HG02588 (cell line): ENCODE data around the gene TRERF1.

ENCODE experiments used
- ATAC-seq: cut with Tn5 transposase; IDR thresholded peaks from one replicate; pipeline ENCODE4 v1.9.1; 2021; ENCODE audit warnings: mild to moderate bottlenecking, moderate library complexity; ENCODE audit not compliant: unreplicated experiment

TRERF1 gene

DNA sequence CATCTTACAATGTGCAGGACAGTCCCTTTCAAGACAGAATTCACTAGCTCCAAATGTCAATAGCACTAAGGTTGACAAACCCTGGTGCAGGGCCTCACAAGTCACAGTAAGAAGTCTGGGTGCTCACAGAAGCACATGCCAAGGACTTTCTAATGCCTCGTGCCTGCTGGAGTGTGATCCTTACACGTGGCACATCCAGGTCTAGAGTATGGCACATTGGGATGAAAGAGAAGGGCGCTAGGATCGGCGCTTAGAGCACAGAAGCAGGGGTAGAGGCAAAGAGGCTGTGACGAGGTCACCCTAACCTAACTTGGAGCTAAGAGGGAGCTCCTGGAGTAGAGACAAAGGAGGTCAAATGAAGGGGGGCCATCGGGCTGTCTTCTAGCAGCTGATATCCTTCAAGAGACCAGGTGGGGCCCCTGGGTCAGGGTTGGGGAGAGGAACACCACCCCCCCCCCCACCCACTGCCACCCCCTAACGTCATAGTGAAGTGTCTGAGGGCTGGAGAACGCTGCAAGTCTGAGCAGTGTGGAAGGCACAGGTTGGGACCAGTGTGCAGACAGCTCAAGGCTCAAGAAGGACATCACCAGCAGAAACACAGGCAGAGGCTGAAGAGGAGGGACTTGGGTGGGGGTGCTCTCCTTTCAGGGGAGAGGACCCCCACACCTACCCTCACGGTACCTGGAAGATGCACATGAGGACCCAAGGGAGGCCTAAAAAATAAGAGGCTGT is 136.3 kb downstream of the TRERF1 start:
- ATAC-seq = no peak

DNA sequence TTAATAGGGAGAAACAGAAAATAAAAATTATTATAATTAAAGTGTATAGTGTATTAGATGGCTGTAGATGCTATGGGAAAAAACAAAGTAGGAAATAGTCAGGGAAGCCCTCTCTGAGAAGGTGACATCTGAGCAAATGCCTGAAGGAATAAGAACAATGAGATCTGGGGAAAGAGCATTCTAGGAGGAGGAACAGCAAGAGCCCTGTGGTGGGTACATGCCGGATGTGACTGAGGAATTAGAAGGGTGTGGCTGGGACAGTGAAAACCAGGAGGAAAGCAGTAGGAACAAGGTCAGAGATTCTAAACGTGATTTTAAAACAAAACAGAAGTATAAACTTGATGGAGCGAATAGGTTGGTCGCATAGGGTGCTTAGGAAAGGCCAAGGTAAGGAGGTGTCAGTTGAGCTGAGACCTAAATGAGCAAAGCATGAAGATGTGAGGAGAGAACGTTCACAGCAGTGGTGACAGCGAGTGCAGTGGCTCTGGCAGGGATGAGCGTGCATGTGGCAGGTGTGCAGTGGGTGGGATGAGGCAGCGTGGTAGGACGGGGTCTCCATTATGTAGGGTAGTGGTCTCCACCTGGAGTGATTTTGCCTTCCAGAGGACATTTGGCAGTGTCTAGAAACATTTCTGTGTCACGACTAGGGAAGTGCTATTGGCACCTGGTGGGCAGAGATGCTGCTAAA is 137.0 kb downstream of the TRERF1 start:
- no peak for ATAC-seq

- ATAC-seq = no peak
Measured at GRCh38 chr6:42313941-42314570, 137.7 kb downstream of the TRERF1 start.

GRCh38 chr6:42313038-42313437 is 138.7 kb downstream of the TRERF1 start:
- ATAC-seq = no peak

- ATAC-seq = no peak
Measured at GRCh38 chr6:42307141-42307470, 144.6 kb downstream of the TRERF1 start.

DNA sequence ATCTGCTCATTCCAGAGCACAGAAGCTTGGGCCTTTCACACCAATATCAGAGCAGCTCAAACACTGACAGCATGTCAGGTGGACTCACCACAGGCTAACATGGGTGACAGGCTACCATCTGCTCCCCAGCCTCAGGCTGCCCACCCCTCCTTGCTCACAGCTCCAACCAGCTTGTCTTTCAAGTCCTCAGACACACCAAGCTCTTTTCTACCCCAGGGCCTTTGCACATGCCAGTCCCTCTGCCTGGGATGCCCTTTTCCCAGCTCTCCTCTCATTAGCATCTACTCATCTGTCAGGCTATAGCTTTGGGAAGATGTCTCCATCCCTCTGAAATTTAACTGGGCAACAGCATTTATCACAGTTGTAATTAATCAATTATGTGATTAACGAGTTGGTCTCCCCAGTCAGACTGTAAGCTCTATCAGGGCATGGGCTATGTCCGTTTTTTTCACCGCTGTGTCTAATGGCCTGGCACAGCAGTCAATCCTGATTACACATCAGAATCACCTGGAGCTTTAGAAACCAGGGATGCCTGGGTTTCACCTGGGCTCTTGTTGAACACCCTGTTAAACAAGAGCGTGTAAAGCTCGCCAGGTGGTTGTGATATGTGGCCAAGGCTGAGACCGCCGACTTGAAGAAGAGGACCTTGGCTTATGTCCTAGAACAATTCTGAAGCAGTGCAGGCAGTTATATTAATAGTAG is 145.1 kb downstream of the TRERF1 start:
- no peak for ATAC-seq

GRCh38 chr6:42304053-42304712 is 147.5 kb downstream of the TRERF1 start:
- ATAC-seq = no peak

DNA sequence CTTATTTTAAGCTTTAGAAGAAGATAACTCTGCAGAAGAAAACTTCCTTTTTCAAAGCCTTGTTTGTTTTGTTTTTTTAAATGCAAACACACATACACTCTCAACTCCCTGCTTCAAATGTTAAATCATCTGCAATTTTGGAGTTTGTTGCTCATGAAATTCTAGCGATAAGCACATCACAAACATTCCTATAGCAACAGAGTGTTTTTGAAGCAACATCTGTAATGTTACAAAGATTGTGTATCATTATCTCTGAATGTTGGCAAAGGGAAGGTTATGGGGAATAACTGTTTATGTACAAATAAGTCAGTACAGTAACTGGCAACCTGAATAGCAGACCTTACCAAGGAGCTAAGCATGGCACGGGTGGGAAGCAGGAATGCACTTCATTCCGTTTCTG is 149.3 kb downstream of the TRERF1 start:
- ATAC-seq = no peak

- ATAC-seq = no peak
Measured at GRCh38 chr6:42301986-42302385, 149.7 kb downstream of the TRERF1 start.

DNA sequence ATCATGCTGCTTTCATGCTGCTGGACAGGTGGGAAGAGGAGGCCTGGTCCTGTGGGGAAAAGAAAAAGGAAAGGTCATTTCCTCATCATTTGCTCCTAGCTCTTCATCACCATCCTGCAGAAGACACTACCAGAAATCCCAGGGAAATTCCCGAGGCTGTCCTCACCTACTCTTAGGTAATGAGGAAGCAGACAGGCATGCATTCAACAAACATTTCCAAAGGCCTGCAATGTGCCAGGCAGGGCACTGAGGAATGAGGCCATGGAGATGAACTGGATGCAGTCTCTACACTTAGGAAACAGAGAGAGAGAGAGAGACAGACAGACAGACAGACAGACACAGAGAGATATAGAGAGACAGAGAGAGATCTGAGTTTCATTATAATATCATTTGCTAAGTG is 151.0 kb downstream of the TRERF1 start:
- no peak for ATAC-seq

DNA sequence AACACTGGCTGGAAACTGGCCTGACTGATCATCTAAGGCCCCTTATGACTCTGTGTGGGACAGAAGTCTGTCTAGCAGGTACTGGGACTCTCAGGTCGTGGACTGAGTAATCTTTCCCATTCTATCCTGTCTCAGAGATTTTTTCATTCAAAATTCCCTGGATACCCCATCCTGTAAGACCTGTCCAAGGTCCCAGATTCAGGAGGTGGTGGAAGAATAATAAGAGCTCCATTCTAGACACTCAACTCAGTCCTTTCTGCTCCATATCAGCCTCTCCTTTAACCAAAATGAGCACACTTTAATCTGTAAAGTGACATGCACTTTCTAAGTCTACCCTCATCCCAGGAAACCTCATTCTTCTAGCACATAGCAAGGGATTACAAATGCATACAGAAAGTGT is 151.5 kb downstream of the TRERF1 start:
- ATAC-seq = no peak

DNA sequence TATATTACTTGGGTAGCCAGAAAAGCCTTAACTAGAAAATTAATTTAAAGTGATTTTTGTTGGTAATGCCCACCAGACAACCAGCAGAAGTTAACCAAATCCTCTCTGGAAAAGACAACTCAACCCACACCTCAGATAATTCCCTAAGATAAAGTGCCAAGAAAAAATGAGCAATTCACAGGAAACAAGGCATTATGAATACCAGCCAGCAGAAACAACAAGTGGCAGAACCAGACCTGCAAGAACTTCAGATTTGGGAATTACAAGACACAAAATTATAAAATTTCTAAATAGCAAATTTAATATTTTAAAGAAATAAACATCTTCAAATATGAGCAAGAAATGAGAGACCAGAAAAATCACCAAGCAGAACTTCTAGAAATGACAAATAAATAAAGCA is 154.1 kb downstream of the TRERF1 start:
- ATAC-seq = no peak

DNA sequence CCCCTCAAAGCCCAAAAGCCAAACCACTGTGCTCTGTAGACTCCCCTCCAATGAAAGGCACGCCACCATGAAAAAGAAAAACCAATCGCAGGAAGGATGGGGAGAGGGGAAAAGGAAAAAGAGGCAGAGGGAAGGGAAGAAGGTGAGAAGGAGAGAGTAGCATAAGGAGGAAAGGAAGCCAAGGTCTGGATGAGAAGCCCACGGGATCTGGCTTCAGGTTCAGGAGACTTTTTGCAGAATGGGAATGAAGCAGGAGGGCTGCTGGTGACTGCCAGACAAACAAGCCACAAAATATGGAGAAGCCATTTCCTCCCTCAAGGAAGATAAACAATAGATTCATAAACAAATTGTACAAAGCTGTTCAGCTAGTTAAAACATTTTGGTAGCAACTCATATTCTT is 155.1 kb downstream of the TRERF1 start:
- no peak for ATAC-seq

DNA sequence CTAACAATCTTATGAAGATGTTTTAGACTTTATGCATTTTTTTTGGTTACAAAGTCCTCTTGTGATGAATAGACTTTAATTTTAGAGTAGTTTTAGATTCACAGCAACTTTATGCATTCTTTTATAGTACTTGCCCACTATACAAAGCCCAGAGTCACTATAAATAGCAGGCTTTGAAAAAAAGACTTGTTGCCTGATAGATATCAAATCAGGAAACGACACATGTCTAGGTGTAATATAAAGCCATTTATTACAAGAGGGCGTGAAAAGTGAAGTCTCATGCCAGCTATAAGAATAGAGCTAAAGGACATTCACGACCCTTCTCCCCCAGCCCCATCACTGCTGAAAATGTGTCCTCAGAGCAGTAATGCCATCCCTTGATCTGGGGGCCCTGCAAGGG is 156.0 kb downstream of the TRERF1 start:
- ATAC-seq = no peak

DNA sequence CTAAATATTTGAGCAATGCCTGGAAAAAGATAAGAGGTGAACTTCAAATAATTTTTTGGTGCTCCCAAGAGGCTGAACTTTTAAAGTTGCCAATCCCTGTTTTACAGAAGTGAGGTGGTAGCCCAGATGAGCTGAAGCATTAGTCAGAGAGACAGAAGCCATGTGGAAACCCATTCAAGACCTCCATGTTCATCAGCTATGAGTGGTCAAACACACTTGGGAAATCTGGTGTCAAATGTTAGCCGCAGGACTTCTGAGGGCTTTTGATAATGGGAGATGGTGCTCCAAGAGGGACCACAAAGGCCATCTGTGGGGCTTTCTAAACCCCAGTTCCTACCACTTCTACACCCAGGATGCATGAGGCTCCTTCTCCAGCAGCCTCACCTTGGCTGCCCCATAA is 156.5 kb downstream of the TRERF1 start:
- no peak for ATAC-seq

DNA sequence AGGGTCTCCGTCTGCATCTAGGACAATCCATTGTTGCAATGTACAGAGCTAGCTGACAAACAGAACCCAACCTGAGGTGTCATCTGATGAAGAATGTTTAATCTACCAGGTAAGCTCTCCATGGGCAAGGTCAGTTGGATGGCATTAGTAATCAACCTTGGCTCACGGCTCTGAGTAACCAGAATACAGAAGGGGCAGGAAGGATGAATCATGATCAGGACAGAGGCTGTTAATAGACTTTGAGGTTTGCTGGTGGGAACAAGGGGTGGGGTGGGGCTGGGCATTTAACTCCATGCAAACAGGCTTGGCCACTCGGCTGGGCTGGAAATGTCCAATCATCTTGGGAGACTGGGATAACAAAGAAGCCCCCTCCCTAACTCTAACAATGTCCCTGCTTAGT is 157.0 kb downstream of the TRERF1 start:
- ATAC-seq = no peak

DNA sequence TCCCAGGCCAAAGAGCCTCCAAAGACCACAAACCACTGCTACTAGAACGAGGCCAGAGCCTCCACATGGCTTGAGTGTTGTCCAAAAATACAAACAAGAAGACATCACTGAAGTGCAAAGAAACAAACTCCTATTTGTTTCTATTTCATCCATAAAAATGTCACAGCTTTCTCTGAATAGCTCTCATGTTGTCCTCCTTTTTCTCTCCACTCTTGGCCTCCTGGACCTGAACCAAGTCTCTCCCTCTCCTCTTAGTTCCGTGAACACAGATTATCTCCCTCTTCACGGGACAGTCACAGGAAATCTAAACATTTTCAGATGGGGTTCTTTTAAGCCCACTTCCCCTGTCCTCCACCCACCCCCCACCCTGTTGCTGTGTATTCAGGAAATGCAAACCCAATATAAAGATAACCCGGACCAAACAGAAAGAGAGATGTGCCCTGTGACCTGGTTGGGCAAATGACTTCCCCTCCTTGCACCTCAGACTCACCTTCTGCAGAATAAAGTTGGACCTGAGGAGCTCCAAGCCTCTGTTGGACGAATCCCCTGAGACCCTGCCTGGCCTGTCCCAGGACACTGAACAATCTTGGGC is 158.2 kb downstream of the TRERF1 start:
- no peak for ATAC-seq

DNA sequence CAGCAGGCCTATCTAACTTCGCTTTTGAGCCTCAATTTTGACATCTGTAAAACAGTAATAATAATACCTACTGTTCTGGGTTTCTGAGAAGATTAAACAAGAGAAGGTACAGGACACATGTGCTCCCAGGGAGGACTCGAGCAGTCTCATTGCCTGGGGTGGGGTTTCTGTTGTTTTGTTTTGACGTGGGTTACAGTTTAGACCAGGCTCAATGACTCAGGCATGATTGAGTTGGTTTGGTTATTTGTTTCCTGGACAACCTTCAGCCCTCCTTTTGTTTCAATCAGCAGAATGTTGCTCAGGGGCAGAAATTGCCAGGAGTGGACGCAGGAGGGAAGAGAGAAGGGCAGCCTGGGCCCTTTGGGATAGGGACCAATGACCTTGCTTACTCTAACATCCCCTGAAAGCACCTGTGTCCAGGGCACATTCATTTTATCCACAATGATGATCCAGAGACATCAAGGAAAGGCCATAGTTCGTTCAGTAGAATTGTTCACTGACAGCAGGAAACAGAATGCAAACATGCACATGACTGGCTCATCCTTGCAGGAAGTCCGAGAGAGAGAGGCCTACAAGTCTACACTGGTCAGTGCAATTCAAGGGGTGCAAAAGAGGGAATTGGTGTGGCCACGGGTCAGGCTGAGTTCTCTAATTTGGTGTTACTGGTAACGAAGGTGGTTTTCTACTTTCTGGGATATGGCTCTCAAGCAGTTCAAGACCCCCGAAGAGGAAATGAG is 159.6 kb downstream of the TRERF1 start:
- ATAC-seq = no peak

DNA sequence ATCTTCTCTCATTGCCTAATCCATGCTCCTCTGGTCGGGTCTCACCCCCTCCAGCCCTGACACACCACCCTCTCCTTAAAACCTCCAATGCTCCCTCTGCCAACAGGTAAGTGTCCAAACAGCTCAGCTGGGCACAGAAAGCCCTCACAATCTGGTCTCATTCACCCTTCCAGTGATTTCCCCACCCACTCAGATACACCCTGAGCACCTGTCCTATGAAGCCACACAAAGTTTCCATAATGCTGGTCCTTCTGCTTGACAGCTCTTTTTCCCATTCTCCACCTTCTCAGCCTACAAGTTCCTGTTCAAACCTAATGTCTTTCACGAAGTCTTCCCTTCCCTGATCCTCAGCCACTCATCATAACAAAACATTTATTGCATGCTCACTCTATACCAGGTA is 164.0 kb downstream of the TRERF1 start:
- ATAC-seq = no peak

GRCh38 chr6:42281570-42281969 is 170.2 kb downstream of the TRERF1 start:
- ATAC-seq = no peak
